CD4-positive, alpha-beta T cell treated with Interleukin-6 for 4 hours (primary cell): ENCODE results near the gene RPS28.
"Not testable (repeated sequence)": the region's sequence is repeated elsewhere in the genome, so short reads cannot be mapped to it uniquely, and the experiment has no call there.

Source experiments
- DNase-seq: peaks from one replicate; pipeline ENCODE4 v3.0.0-alpha.2; 2020; ENCODE audit warnings: mixed read lengths

RPS28 gene

GRCh38 chr19:8343483-8343844 is 22.2 kb downstream of the RPS28 start:
- no peak for DNase-seq

GRCh38 chr19:8349629-8350372 is 28.5 kb downstream of the RPS28 start:
- not testable (repeated sequence) for DNase-seq

GRCh38 chr19:8352134-8352827 is 31.0 kb downstream of the RPS28 start:
- no peak for DNase-seq

GRCh38 chr19:8352845-8353244 is 31.5 kb downstream of the RPS28 start:
- DNase-seq: not testable (repeated sequence)

GRCh38 chr19:8355631-8356402 is 34.5 kb downstream of the RPS28 start:
- no peak for DNase-seq

- no peak for DNase-seq
Observed at GRCh38 chr19:8357007-8357521, 35.8 kb downstream of the RPS28 start.

GRCh38 chr19:8358948-8359347 is 37.7 kb downstream of the RPS28 start:
- no peak for DNase-seq

GRCh38 chr19:8360196-8360595 is 38.9 kb downstream of the RPS28 start:
- DNase-seq: no peak

GRCh38 chr19:8361921-8362793 is 40.9 kb downstream of the RPS28 start:
- no peak for DNase-seq

GRCh38 chr19:8363803-8364771 is 42.8 kb downstream of the RPS28 start, which contains the start of gene ANGPTL4:
TSS of gene ANGPTL4 (plus strand) at chr19:8364155. CDS start at chr19:8364322, 167 bp downstream.
- peak; percentile 63 for DNase-seq

GRCh38 chr19:8366121-8366581 is 44.9 kb downstream of the RPS28 start:
- DNase-seq: no peak

- no peak for DNase-seq
Observed at GRCh38 chr19:8366961-8367326, 45.6 kb downstream of the RPS28 start.

- no peak for DNase-seq
Observed at GRCh38 chr19:8367327-8368001, 46.2 kb downstream of the RPS28 start.

GRCh38 chr19:8370176-8371010 is 49.1 kb downstream of the RPS28 start:
- no peak for DNase-seq

GRCh38 chr19:8371011-8371804 is 49.9 kb downstream of the RPS28 start:
- no peak for DNase-seq
